WTC11 (cell line): ENCODE data around the gene AGPS. TPM values are rescaled to one million over a fixed set of nuclear protein-coding genes. Genes with fewer than 3 reads are reported as not detected.

Experiments used
- GTF2I ChIP-seq: fragments of 250-450 bp; sonication (Bioruptor Pico); conservative IDR thresholded peaks from 2 replicates; pipeline ENCODE4 v1.4.0; 2021; ENCODE audit warnings: mild to moderate bottlenecking
- OVOL2 ChIP-seq: fragments of 250-450 bp; sonication (Bioruptor Pico); IDR thresholded peaks from 2 replicates; pipeline ENCODE4 v1.9.0; 2021; ENCODE audit warnings: mild to moderate bottlenecking, borderline replicate concordance
- USF1 ChIP-seq: sonication (generic); formaldehyde crosslinking; IDR thresholded peaks from 2 replicates; pipeline ENCODE4 v1.8.0; 2022; ENCODE audit warnings: mild to moderate bottlenecking, missing genetic modification reagents
- ZBTB43 ChIP-seq: sonication (generic); formaldehyde crosslinking; IDR thresholded peaks from 2 replicates; pipeline ENCODE4 v1.8.1; 2023; ENCODE audit warnings: mild to moderate bottlenecking, missing genetic modification reagents
- total RNA-seq: library from RNA; stranded (reverse); gene quantifications from 3 replicates; pipeline ENCODE4 v1.2.3, GENCODE V29; 2021

AGPS gene
- total RNA-seq, 1 experiment from 2014 or later = 60.8 TPM

GRCh38 chr2:177593402-177593801 is 200.8 kb downstream of the AGPS start (continued):
- no peak for TF ChIP-seq GTF2I (CRISPR knock-in tag)
- TF ChIP-seq ZBTB43 (CRISPR knock-in tag) = no peak
- no peak for TF ChIP-seq USF1 (CRISPR knock-in tag)
- TF ChIP-seq OVOL2 (CRISPR knock-in tag) = no peak

Other genes starting within 250 kb of the AGPS start
- 367 to 406 TPM (median 379 TPM) in 3 replicates for gene HNRNPA3, start 180.0 kb upstream of the AGPS start, total RNA-seq
- gene NFE2L2, start 128.0 kb upstream of the AGPS start, total RNA-seq = 21.4 to 26.3 TPM (median 22.7 TPM) in 3 replicates